ENCODE results near the gene PNLIPRP1. TPM values are rescaled to one million over a fixed set of nuclear protein-coding genes. Genes with fewer than 3 reads are reported as not detected.

PNLIPRP1 gene
- total and polyA plus RNA-seq, 2 of the 4 experiments (the other 2 are of a cell fraction), result not detected

- Histone ChIP-seq H3K36me3 (ENCODE audit: control insufficient read depth, insufficient read depth, low read length) (no peaks in the 10 kb centered on the region), H2AK9ac (replicated peaks; ENCODE audit: low read depth, low read length, poor library complexity) (no peak overlapping the region), H2AFZ (replicated peaks; ENCODE audit: low read length, poor library complexity) (no peak overlapping the region), H3K27me3 (ENCODE audit: control insufficient read depth, insufficient read depth, low read length) (no peaks in the 10 kb centered on the region), H2BK15ac (ENCODE audit: low read depth, low read length) (no peak overlapping the region), H3K56ac (ENCODE audit: extremely low read depth, insufficient read depth, low read length) (no peak overlapping the region), H3K9me1 (ENCODE audit: insufficient read depth, low read length) (no peaks in the 10 kb centered on the region), H2BK5ac (ENCODE audit: low read depth, low read length, poor library complexity, severe bottlenecking) (no peak overlapping the region), H2AK5ac (ENCODE audit: low read depth, low read length) (no peak overlapping the region), H3K4me3 (ENCODE audit: insufficient read depth, low read depth, low read length) (no peak overlapping the region), H4K20me1 (ENCODE audit: insufficient read depth, low read length) (no peaks in the 10 kb centered on the region), H4K5ac (ENCODE audit: low read depth, low read length) (no peak overlapping the region), H3K9me3 (ENCODE audit: control insufficient read depth, insufficient read depth, low read length) (no peaks in the 10 kb centered on the region), H4K91ac (ENCODE audit: insufficient read depth, low read depth, low read length) (no peak overlapping the region), H3K4me1 (ENCODE audit: control insufficient read depth, insufficient read depth, low read length) (no peaks in the 10 kb centered on the region), H3K27ac (ENCODE audit: insufficient read depth, low read length) (no peak overlapping the region), H3K9ac (ENCODE audit: low read depth, low read length) (no peak overlapping the region), H4K8ac (ENCODE audit: low read depth in 2 of 2, low read length in 2 of 2) (no peak overlapping the region), H3K18ac (ENCODE audit: low read depth, low read length) (no peak overlapping the region), H3K4ac (ENCODE audit: low read depth, low read length) (no peak overlapping the region), H2BK120ac (ENCODE audit: low read depth, low read length) (no peak overlapping the region), H3K79me1 (ENCODE audit: low read depth in 1 of 2, low read length in 2 of 2) (no peaks in the 10 kb centered on the region), H3K23ac (ENCODE audit: low read depth, low read length) (no peak overlapping the region), H2BK20ac (ENCODE audit: low read depth, low read length) (no peak overlapping the region), H3K14ac (replicated peaks; ENCODE audit: low read depth, low read length) (no peak overlapping the region), H3K4me2 (ENCODE audit: low read depth, low read length) (no peak overlapping the region)
- dilution Hi-C loops (cut with HindIII; ENCODE audit: low sequenced_read_pairs, unreplicated experiment) (no loop called here), in situ Hi-C loops (cut with MboI; ENCODE audit: low sequenced_read_pairs) (no loop called here), intact Hi-C loops (cut with micrococcal nuclease) (no loop called here)
- POLR2A ChIA-PET (ENCODE audit: unreplicated experiment), result no interaction called here
- ATAC-seq (ENCODE audit: low read depth), result no peak
- DNase-seq, result no peak
- TF ChIP-seq RFX5 (IDR thresholded peaks at IDR 0.05; ENCODE audit: low read depth, low read length) (no peak), BHLHE40 (IDR thresholded peaks at IDR 0.05; ENCODE audit: low read depth, low read length) (no peak), RCOR1 (IDR thresholded peaks at IDR 0.05; ENCODE audit: insufficient replicate concordance, low read length) (no peak), ELK1 (IDR thresholded peaks at IDR 0.05; ENCODE audit: borderline replicate concordance, low read depth, low read length) (no peak), USF2 (IDR thresholded peaks at IDR 0.05; ENCODE audit: low read depth, low read length) (no peak), NFE2L2 (IDR thresholded peaks at IDR 0.05; ENCODE audit: low read depth, low read length) (no peak), MAZ (IDR thresholded peaks at IDR 0.05; ENCODE audit: borderline replicate concordance, low read depth, low read length) (no peak), SMC3 (IDR thresholded peaks at IDR 0.05; ENCODE audit: low read depth, low read length) (no peak), CHD1 (IDR thresholded peaks at IDR 0.05; ENCODE audit: low read depth, low read length) (no peak), FOS (IDR thresholded peaks at IDR 0.05; ENCODE audit: low read depth, low read length) (no peak), CEBPB (IDR thresholded peaks at IDR 0.05; ENCODE audit: low read depth, low read length) (no peak), MAFK (IDR thresholded peaks at IDR 0.05; ENCODE audit: low read depth, low read length) (no peak), POLR2A (IDR thresholded peaks at IDR 0.05; ENCODE audit: low read depth, low read length) (no peak), RAD21 (IDR thresholded peaks at IDR 0.05; ENCODE audit: low read length) (no peak), MXI1 (IDR thresholded peaks at IDR 0.05; ENCODE audit: borderline replicate concordance, low read depth, low read length) (no peak), CTCF (conservative IDR thresholded peaks at IDR 0.05; ENCODE audit: low read depth, low read length) (no peak)
- no TSS peak for BruUV-seq (replicated peaks)
- CTCF ChIA-PET, result interaction anchor here (0.6 kb wide), 1 partner anchor 20 kb away, joined by 3 read pairs; no protein-coding TSS in a partner anchor
Observed at GRCh38 chr10:116542007-116542677, 48.6 kb upstream of the PNLIPRP1 start.

Measured in IMR-90 (cell line).